A549 (cell line): Measurements from ENCODE around the gene PGM2.

Experiments used
- EP300 ChIP-seq, 2 experiments: fragments of >200 bp; sonication (Bioruptor Twin); formaldehyde crosslinking; IDR thresholded peaks; 2 replicates in 1 of 2; 3 replicates in 1 of 2; pipeline ENCODE4 v1.6.1; 2016 to 2017
- MAFK ChIP-seq: fragments of 450-650 bp; IDR thresholded peaks from 2 replicates; pipeline ENCODE4 v1.6.1; 2014; ENCODE audit not compliant: partially characterized antibody
- RAD21 ChIP-seq, 2 experiments: fragments of >200 bp in 1 of 2; sonication (Bioruptor Twin) in 1 of 2; formaldehyde crosslinking in 1 of 2; IDR thresholded peaks in 1 of 2; conservative IDR thresholded peaks in 1 of 2; 2 replicates in 1 of 2; 3 replicates in 1 of 2; pipeline ENCODE4 v1.6.1; 2012 to 2018; ENCODE audit warnings: inconsistent platforms in 1 of 2
- TF ChIP-seq, protein P1 (sequence below): fragments of >200 bp; sonication (Bioruptor Twin); formaldehyde crosslinking; IDR thresholded peaks from 3 replicates; pipeline ENCODE4 v1.5.1; 2016

DNA sequence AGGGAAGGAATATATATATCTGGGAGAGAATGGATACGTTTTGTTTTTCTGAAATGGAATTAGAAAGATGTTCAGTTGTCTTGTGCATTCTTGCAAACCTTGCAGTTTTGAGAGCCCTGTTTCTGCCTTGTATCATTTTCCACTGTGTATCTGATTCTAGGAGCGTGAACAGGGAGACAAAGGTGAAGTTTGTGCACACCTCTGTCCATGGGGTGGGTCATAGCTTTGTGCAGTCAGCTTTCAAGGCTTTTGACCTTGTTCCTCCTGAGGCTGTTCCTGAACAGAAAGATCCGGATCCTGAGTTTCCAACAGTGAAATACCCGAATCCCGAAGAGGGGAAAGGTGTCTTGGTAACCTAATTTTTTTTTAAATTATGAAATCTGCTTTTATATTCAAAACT lies 17.7 kb downstream of the PGM2 start:
- TF ChIP-seq, protein P1, sequence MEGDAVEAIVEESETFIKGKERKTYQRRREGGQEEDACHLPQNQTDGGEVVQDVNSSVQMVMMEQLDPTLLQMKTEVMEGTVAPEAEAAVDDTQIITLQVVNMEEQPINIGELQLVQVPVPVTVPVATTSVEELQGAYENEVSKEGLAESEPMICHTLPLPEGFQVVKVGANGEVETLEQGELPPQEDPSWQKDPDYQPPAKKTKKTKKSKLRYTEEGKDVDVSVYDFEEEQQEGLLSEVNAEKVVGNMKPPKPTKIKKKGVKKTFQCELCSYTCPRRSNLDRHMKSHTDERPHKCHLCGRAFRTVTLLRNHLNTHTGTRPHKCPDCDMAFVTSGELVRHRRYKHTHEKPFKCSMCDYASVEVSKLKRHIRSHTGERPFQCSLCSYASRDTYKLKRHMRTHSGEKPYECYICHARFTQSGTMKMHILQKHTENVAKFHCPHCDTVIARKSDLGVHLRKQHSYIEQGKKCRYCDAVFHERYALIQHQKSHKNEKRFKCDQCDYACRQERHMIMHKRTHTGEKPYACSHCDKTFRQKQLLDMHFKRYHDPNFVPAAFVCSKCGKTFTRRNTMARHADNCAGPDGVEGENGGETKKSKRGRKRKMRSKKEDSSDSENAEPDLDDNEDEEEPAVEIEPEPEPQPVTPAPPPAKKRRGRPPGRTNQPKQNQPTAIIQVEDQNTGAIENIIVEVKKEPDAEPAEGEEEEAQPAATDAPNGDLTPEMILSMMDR, result no peak
- TF ChIP-seq MAFK (no peak), EP300 (IDR thresholded peaks at IDR 0.05) (no peak), RAD21 (conservative IDR thresholded peaks at IDR 0.05 in 1 of 2, IDR thresholded peaks at IDR 0.05 in 1 of 2) (no peak)
